ENCODE results near the gene ERC1.

DNA sequence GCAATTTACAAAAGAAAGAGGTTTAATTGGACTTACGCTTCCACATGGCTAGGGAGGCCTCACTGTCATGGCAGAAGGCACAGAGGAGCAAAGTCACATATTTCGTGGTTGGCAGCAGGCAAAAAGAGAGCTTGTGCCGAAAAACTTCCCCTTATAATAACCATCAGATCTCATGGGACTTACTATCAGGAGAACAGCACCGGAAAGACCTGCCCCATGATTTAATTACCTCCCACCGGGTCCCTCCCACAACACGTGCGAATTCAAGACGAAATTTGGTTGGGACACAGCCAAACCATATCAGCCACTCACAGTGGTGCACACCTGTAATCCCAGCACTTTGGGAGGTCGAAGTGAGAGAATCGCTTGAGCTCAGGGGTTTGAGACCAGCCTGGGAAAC, 534.8 kb downstream of the ERC1 start:
- TF ChIP-seq EZH2 (IDR thresholded peaks at IDR 0.05) (no peak), POLR2AphosphoS5 (IDR thresholded peaks at IDR 0.05; ENCODE audit: borderline replicate concordance, low read depth, low read length) (no peak), FOXP2 (optimal IDR thresholded peaks at IDR 0.05; ENCODE audit: control extremely low read depth, extremely low read length, insufficient read depth) (no peak)
